HG03175 (cell line): Measurements from ENCODE around the gene CNIH1.
A peak's percentile ranks its signal among the peaks of the same experiment; 100 is the strongest.
"Not testable (repeated sequence)": the region's sequence is repeated elsewhere in the genome, so short reads cannot be mapped to it uniquely, and the experiment has no call there.

Experiments
- ATAC-seq: cut with Tn5 transposase; IDR thresholded peaks from one replicate; pipeline ENCODE4 v1.9.1; 2021; ENCODE audit warnings: mild to moderate bottlenecking, moderate library complexity; ENCODE audit not compliant: unreplicated experiment

Gene CNIH1

GRCh38 chr14:54470701-54471100 lies 29.5 kb upstream of the CNIH1 start:
- no peak for ATAC-seq

GRCh38 chr14:54467280-54467679 lies 26.1 kb upstream of the CNIH1 start:
- ATAC-seq, result no peak

GRCh38 chr14:54465654-54466053 lies 24.5 kb upstream of the CNIH1 start:
- ATAC-seq, result no peak

- ATAC-seq, result no peak
These were observed 20.9 kb upstream of the CNIH1 start for GRCh38 chr14:54462048-54462447.

- ATAC-seq, result no peak
These were observed 17.9 kb upstream of the CNIH1 start for GRCh38 chr14:54459106-54459505.

GRCh38 chr14:54458536-54458935 lies 17.4 kb upstream of the CNIH1 start:
- ATAC-seq, result not testable (repeated sequence)

- ATAC-seq, result no peak
These were observed 16.4 kb upstream of the CNIH1 start for GRCh38 chr14:54457609-54457996.

- ATAC-seq, result not testable (repeated sequence)
These were observed 15.8 kb upstream of the CNIH1 start for GRCh38 chr14:54456820-54457608.

GRCh38 chr14:54455363-54455762 lies 14.2 kb upstream of the CNIH1 start:
- no peak for ATAC-seq

GRCh38 chr14:54453990-54454389 lies 12.8 kb upstream of the CNIH1 start:
- not testable (repeated sequence) for ATAC-seq

GRCh38 chr14:54453252-54453651 lies 12.1 kb upstream of the CNIH1 start:
- no peak for ATAC-seq

GRCh38 chr14:54451961-54452360 lies 10.8 kb upstream of the CNIH1 start:
- no peak for ATAC-seq

GRCh38 chr14:54451121-54451601 lies 10.0 kb upstream of the CNIH1 start:
- ATAC-seq, result no peak

- ATAC-seq, result peak; percentile 73
These were observed 9.4 kb upstream of the CNIH1 start for GRCh38 chr14:54450535-54450934.

- no peak for ATAC-seq
These were observed 6.1 kb upstream of the CNIH1 start for GRCh38 chr14:54447231-54447692.

- no peak for ATAC-seq
These were observed 5.1 kb upstream of the CNIH1 start for GRCh38 chr14:54446161-54446693.

- no peak for ATAC-seq
These were observed 3.5 kb upstream of the CNIH1 start for GRCh38 chr14:54444681-54445080.

- no peak for ATAC-seq
These were observed 2.8 kb upstream of the CNIH1 start for GRCh38 chr14:54443981-54444380.

GRCh38 chr14:54442961-54443360 lies 1.8 kb upstream of the CNIH1 start:
- ATAC-seq, result not testable (repeated sequence)

GRCh38 chr14:54440476-54440872 lies 700 bp downstream of the CNIH1 start:
- no peak for ATAC-seq

GRCh38 chr14:54440037-54440436 lies 1.1 kb downstream of the CNIH1 start:
- ATAC-seq, result no peak

- no peak for ATAC-seq
These were observed 2.5 kb downstream of the CNIH1 start for GRCh38 chr14:54438703-54439102.
